ENCODE measurements around the gene DNAAF9. TPM values are rescaled to one million over a fixed set of nuclear protein-coding genes. Genes with fewer than 3 reads are reported as not detected.

Gene DNAAF9
- total and polyA plus RNA-seq, 7 donors, result 0.92 to 38.5 (median 20.3) TPM

- no peak overlapping the region for H3K27ac ChIP-seq
- H3K4me1 ChIP-seq, result no peaks in the 10 kb centered on the region
Measured at GRCh38 chr20:3360752-3361151, 46.7 kb downstream of the DNAAF9 start.

GRCh38 chr20:3358676-3359340 is 48.7 kb downstream of the DNAAF9 start:
- H3K4me1 ChIP-seq, result no peaks in the 10 kb centered on the region
- H3K4me3 ChIP-seq, result no peak overlapping the region
- H3K36me3 ChIP-seq, result peaks cover 0 to 76% (median 0%) of the 10 kb centered on the region in 4 donors
- H3K9me3 ChIP-seq, result no peaks in the 10 kb centered on the region
- H3K27ac ChIP-seq, result no peak overlapping the region
- DNase-seq, result no peak
- WGBS, 2 donors, result 90 to 91% methylated on average over 5 of the region's 5 CpGs
- no peak for TF ChIP-seq CTCF (IDR thresholded peaks at IDR 0.05)
- TF ChIP-seq EP300 (IDR thresholded peaks at IDR 0.05), result no peak
- TF ChIP-seq POLR2AphosphoS5 (IDR thresholded peaks at IDR 0.05), result no peak
- no peak for TF ChIP-seq POLR2A (IDR thresholded peaks at IDR 0.05)
- intact Hi-C loops (cut with DNase I), result no loop called here
- H3K27me3 ChIP-seq, result no peaks in the 10 kb centered on the region

More at GRCh38 chr20:3360752-3361151, 46.7 kb downstream of the DNAAF9 start:
- no peaks in the 10 kb centered on the region for H3K9me3 ChIP-seq
- H3K4me3 ChIP-seq, result no peak overlapping the region
- peaks cover 0 to 75% (median 0%) of the 10 kb centered on the region in 4 donors for H3K36me3 ChIP-seq
- TF ChIP-seq POLR2AphosphoS5 (IDR thresholded peaks at IDR 0.05), result no peak
- no peak for TF ChIP-seq CTCF (IDR thresholded peaks at IDR 0.05)
- TF ChIP-seq EP300 (IDR thresholded peaks at IDR 0.05), result no peak
- TF ChIP-seq POLR2A (IDR thresholded peaks at IDR 0.05), result no peak
- no peak for DNase-seq
- no peaks in the 10 kb centered on the region for H3K27me3 ChIP-seq
- WGBS, 2 donors, result 78 to 86% methylated on average over 3 of the region's 3 CpGs
- intact Hi-C loops (cut with DNase I), result no loop called here

Small RNA genes within 50 kb of the gene (small RNA-seq; reads per million reads assigned to genes)
- 0 reads per million in 3 donors for gene RF00012
- gene RNU6-1019P, result 0 reads per million in 3 donors

Other genes starting within 250 kb of the DNAAF9 start
- 10 to 100 TPM in 2 of 4 donors, 1 to 10 TPM in 2; 9.1 to 12.5 (median 10.3) TPM for gene FASTKD5, start 247.8 kb downstream of the DNAAF9 start, total RNA-seq
- gene FASTKD5, start 247.8 kb downstream of the DNAAF9 start, polyA plus RNA-seq, result 10 to 100 TPM in 2 of 3 donors, 1 to 10 TPM in 1; 7.2 to 14.4 (median 11.3) TPM
- 1 to 10 TPM; 6.3 to 9.4 (median 7.5) TPM for gene UBOX5, start 247.8 kb downstream of the DNAAF9 start, total RNA-seq
- gene UBOX5, start 247.8 kb downstream of the DNAAF9 start, polyA plus RNA-seq, result 1 to 10 TPM; 3.0 to 5.0 (median 3.0) TPM
- 1 to 10 TPM; 5.4 to 9.4 (median 8.4) TPM for gene LZTS3, start 234.1 kb downstream of the DNAAF9 start, total RNA-seq
- gene LZTS3, start 234.1 kb downstream of the DNAAF9 start, polyA plus RNA-seq, result 10 to 100 TPM in 1 of 3 donors, 1 to 10 TPM in 2; 2.4 to 10.5 (median 2.5) TPM
- 10 to 100 TPM; 56.0 to 86.1 (median 73.6) TPM for gene DDRGK1, start 203.0 kb downstream of the DNAAF9 start, total RNA-seq
- gene DDRGK1, start 203.0 kb downstream of the DNAAF9 start, polyA plus RNA-seq, result 10 to 100 TPM; 16.8 to 74.3 (median 19.9) TPM
- gene ITPA, start 198.2 kb downstream of the DNAAF9 start, total RNA-seq, result 10 to 100 TPM; 17.1 to 31.7 (median 22.6) TPM
- gene ITPA, start 198.2 kb downstream of the DNAAF9 start, polyA plus RNA-seq, result 10 to 100 TPM; 47.4 to 92.5 (median 47.9) TPM
- gene SLC4A11, start 168.5 kb downstream of the DNAAF9 start, total RNA-seq, result under 1 TPM in 1 of 4 donors, not detected in 3; 0.36 TPM
- gene SLC4A11, start 168.5 kb downstream of the DNAAF9 start, polyA plus RNA-seq, result 1 to 10 TPM in 1 of 3 donors, not detected in 2; 2.1 TPM
- 10 to 100 TPM; 11.4 to 16.1 (median 13.4) TPM for gene ATRN, start 63.3 kb upstream of the DNAAF9 start, total RNA-seq
- 1 to 10 TPM; 1.2 to 6.7 (median 1.4) TPM for gene ATRN, start 63.3 kb upstream of the DNAAF9 start, polyA plus RNA-seq

Measured in sigmoid colon (tissue), 7 donors.